Measurements from ENCODE around the gene EID2. TPM values are rescaled to one million over a fixed set of nuclear protein-coding genes. Genes with fewer than 3 reads are reported as not detected.

The EID2 gene
- total and polyA plus RNA-seq, 2 of the 13 experiments (the other 11 are each of a cell fraction or from before 2014, with no cell fraction given) = 3.7 to 14.1 TPM

GRCh38 chr19:39539518-39540332 is at the start of gene EID2 (continued):
- TF ChIP-seq, protein P1, sequence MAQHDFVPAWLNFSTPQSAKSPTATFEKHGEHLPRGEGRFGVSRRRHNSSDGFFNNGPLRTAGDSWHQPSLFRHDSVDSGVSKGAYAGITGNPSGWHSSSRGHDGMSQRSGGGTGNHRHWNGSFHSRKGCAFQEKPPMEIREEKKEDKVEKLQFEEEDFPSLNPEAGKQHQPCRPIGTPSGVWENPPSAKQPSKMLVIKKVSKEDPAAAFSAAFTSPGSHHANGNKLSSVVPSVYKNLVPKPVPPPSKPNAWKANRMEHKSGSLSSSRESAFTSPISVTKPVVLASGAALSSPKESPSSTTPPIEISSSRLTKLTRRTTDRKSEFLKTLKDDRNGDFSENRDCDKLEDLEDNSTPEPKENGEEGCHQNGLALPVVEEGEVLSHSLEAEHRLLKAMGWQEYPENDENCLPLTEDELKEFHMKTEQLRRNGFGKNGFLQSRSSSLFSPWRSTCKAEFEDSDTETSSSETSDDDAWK (CRISPR knock-in tag; IDR thresholded peaks at IDR 0.05) = no peak
- TF ChIP-seq ZNF501 (CRISPR knock-in tag; IDR thresholded peaks at IDR 0.05) = peak; percentile 50; the same call in 1 of the 2 replicates
- no peak for TF ChIP-seq PITX1 (CRISPR knock-in tag; IDR thresholded peaks at IDR 0.05)
- no peak for TF ChIP-seq ZKSCAN5 (CRISPR knock-in tag; IDR thresholded peaks at IDR 0.05)
- TF ChIP-seq, protein P2, sequence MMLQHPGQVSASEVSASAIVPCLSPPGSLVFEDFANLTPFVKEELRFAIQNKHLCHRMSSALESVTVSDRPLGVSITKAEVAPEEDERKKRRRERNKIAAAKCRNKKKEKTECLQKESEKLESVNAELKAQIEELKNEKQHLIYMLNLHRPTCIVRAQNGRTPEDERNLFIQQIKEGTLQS (CRISPR knock-in tag; IDR thresholded peaks at IDR 0.05) = no peak
- TF ChIP-seq ZBTB38 (CRISPR knock-in tag; IDR thresholded peaks at IDR 0.05) = peak; percentile 34; the same call in 1 of the 2 replicates
- TF ChIP-seq, protein P3, sequence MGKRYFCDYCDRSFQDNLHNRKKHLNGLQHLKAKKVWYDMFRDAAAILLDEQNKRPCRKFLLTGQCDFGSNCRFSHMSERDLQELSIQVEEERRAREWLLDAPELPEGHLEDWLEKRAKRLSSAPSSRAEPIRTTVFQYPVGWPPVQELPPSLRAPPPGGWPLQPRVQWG (CRISPR knock-in tag; IDR thresholded peaks at IDR 0.05; ENCODE audit: borderline replicate concordance, low read depth) = no peak
- no peak for TF ChIP-seq NCOA5 (CRISPR knock-in tag; IDR thresholded peaks at IDR 0.05)
- no peak for TF ChIP-seq ZNF362 (CRISPR knock-in tag; IDR thresholded peaks at IDR 0.05; ENCODE audit: borderline replicate concordance)
- TF ChIP-seq ZNF780A (CRISPR knock-in tag; IDR thresholded peaks at IDR 0.05) = no peak
- TF ChIP-seq ZBTB10 (CRISPR knock-in tag; IDR thresholded peaks at IDR 0.05; ENCODE audit: borderline replicate concordance) = no peak
- no peak for TF ChIP-seq EZH2 (conservative IDR thresholded peaks at IDR 0.05; ENCODE audit: low read depth, low read length)
- peak; percentile 58 for TF ChIP-seq THAP11 (CRISPR knock-in tag; IDR thresholded peaks at IDR 0.05)
- TF ChIP-seq, protein P4, sequence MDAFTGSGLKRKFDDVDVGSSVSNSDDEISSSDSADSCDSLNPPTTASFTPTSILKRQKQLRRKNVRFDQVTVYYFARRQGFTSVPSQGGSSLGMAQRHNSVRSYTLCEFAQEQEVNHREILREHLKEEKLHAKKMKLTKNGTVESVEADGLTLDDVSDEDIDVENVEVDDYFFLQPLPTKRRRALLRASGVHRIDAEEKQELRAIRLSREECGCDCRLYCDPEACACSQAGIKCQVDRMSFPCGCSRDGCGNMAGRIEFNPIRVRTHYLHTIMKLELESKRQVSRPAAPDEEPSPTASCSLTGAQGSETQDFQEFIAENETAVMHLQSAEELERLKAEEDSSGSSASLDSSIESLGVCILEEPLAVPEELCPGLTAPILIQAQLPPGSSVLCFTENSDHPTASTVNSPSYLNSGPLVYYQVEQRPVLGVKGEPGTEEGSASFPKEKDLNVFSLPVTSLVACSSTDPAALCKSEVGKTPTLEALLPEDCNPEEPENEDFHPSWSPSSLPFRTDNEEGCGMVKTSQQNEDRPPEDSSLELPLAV (CRISPR knock-in tag; conservative IDR thresholded peaks at IDR 0.05; ENCODE audit: low read depth) = no peak
- TF ChIP-seq ZNF878 (CRISPR knock-in tag; IDR thresholded peaks at IDR 0.05) = no peak
- peak; percentile 60; the same call in 1 of the 2 replicates for TF ChIP-seq ZNF350 (CRISPR knock-in tag; IDR thresholded peaks at IDR 0.05; ENCODE audit: borderline replicate concordance, low read depth)
- TF ChIP-seq TCF12 (IDR thresholded peaks at IDR 0.05) = no peak
- TF ChIP-seq TCF12 (CRISPR knock-in tag; IDR thresholded peaks at IDR 0.05) = no peak
- no peak for TF ChIP-seq ZNF549 (CRISPR knock-in tag; IDR thresholded peaks at IDR 0.05)
- TF ChIP-seq HDAC1 (CRISPR knock-in tag; IDR thresholded peaks at IDR 0.05) = peak; percentile 48; the same call in 1 of the 2 replicates
- no peak for TF ChIP-seq ZNF589 (CRISPR knock-in tag; conservative IDR thresholded peaks at IDR 0.05)
- peak; percentile 37; the same call in 1 of the 2 replicates for TF ChIP-seq FOXA3 (CRISPR knock-in tag; IDR thresholded peaks at IDR 0.05)
- no peak for TF ChIP-seq NFE2L1 (CRISPR knock-in tag; IDR thresholded peaks at IDR 0.05; ENCODE audit: borderline replicate concordance)

All from HepG2 (cell line).